Parathyroid adenoma (tissue), 2 donors: Measurements from ENCODE around the gene ZDHHC8.

Experiments
- H2AFZ ChIP-seq: fragments of 300-600 bp; sonication (generic); one replicate; pipeline ENCODE4 v1.7.0; 2017; ENCODE audit warnings: antibody characterized with exemption, mild to moderate bottlenecking
- H3K27ac ChIP-seq: fragments of 300-600 bp; sonication (generic); one replicate; pipeline ENCODE4 v1.7.0; 2017
- H3K27me3 ChIP-seq: fragments of 300-600 bp; sonication (generic); one replicate; pipeline ENCODE4 v1.7.0; 2017; ENCODE audit warnings: low read length; ENCODE audit not compliant: control insufficient read depth, insufficient read depth
- H3K36me3 ChIP-seq: fragments of 300-600 bp; sonication (generic); one replicate; pipeline ENCODE4 v1.7.0; 2017; ENCODE audit warnings: low read length; ENCODE audit not compliant: control insufficient read depth, insufficient read depth
- H3K4me1 ChIP-seq: fragments of 300-600 bp; sonication (generic); one replicate; pipeline ENCODE4 v1.7.0; 2017; ENCODE audit warnings: control low read depth
- H3K4me2 ChIP-seq: fragments of 300-600 bp; sonication (generic); one replicate; pipeline ENCODE4 v1.7.0; 2017; ENCODE audit warnings: low read length
- H3K4me3 ChIP-seq: fragments of 300-600 bp; sonication (generic); one replicate; pipeline ENCODE4 v1.7.0; 2017; ENCODE audit warnings: low read depth, low read length
- H3K79me2 ChIP-seq: fragments of 300-600 bp; sonication (generic); one replicate; pipeline ENCODE4 v1.7.0; 2017; ENCODE audit warnings: control low read depth
- H3K9ac ChIP-seq: fragments of 300-600 bp; sonication (generic); one replicate; pipeline ENCODE4 v1.7.0; 2017; ENCODE audit warnings: mild to moderate bottlenecking
- H3K9me3 ChIP-seq: fragments of 300-600 bp; sonication (generic); one replicate; pipeline ENCODE4 v1.7.0; 2017; ENCODE audit warnings: low read length; ENCODE audit not compliant: control insufficient read depth
- CTCF ChIP-seq: fragments of 300-600 bp; sonication (generic); IDR thresholded peaks from one replicate; pipeline ENCODE4 v1.7.0; 2017; ENCODE audit warnings: antibody characterized with exemption, mild to moderate bottlenecking
- donor health status: primary hyperparathyroidism.

The ZDHHC8 gene

GRCh38 chr22:20186871-20187546, 55.4 kb downstream of the ZDHHC8 start:
- no peak overlapping the region for H2AFZ ChIP-seq
- H3K27me3 ChIP-seq = no peaks in the 10 kb centered on the region
- H3K27ac ChIP-seq = no peak overlapping the region
- H3K9ac ChIP-seq = no peak overlapping the region
- no peak overlapping the region for H3K4me3 ChIP-seq
- no peak for TF ChIP-seq CTCF
- H3K79me2 ChIP-seq = no peaks in the 10 kb centered on the region
- no peak overlapping the region for H3K4me2 ChIP-seq
- H3K4me1 ChIP-seq = no peaks in the 10 kb centered on the region
- no peaks in the 10 kb centered on the region for H3K9me3 ChIP-seq
- H3K36me3 ChIP-seq = no peaks in the 10 kb centered on the region

GRCh38 chr22:20187777-20188566, 56.4 kb downstream of the ZDHHC8 start:
- Histone ChIP-seq H3K4me1 (no peaks in the 10 kb centered on the region), H3K79me2 (no peaks in the 10 kb centered on the region), H3K27me3 (no peaks in the 10 kb centered on the region), H3K27ac (no peak overlapping the region), H3K4me3 (no peak overlapping the region), H2AFZ (no peak overlapping the region), H3K9me3 (no peaks in the 10 kb centered on the region), H3K4me2 (no peak overlapping the region), H3K36me3 (no peaks in the 10 kb centered on the region), H3K9ac (no peak overlapping the region)
- no peak for TF ChIP-seq CTCF

GRCh38 chr22:20188567-20188877, 56.9 kb downstream of the ZDHHC8 start:
- TF ChIP-seq CTCF = no peak
- Histone ChIP-seq H3K79me2 (no peaks in the 10 kb centered on the region), H3K4me1 (no peaks in the 10 kb centered on the region), H3K4me2 (no peak overlapping the region), H3K9ac (no peak overlapping the region), H3K4me3 (no peak overlapping the region), H3K9me3 (no peaks in the 10 kb centered on the region), H2AFZ (no peak overlapping the region), H3K36me3 (no peaks in the 10 kb centered on the region), H3K27me3 (no peaks in the 10 kb centered on the region), H3K27ac (no peak overlapping the region)

- H3K36me3 ChIP-seq = no peaks in the 10 kb centered on the region
- no peak for TF ChIP-seq CTCF
Observed at GRCh38 chr22:20191000-20191515, 59.5 kb downstream of the ZDHHC8 start.

More at GRCh38 chr22:20191000-20191515, 59.5 kb downstream of the ZDHHC8 start:
- H3K79me2 ChIP-seq = no peaks in the 10 kb centered on the region
- no peak overlapping the region for H2AFZ ChIP-seq
- H3K4me1 ChIP-seq = no peaks in the 10 kb centered on the region
- no peaks in the 10 kb centered on the region for H3K27me3 ChIP-seq
- no peak overlapping the region for H3K9ac ChIP-seq
- no peaks in the 10 kb centered on the region for H3K9me3 ChIP-seq
- no peak overlapping the region for H3K4me2 ChIP-seq
- no peak overlapping the region for H3K4me3 ChIP-seq
- H3K27ac ChIP-seq = no peak overlapping the region
